H1 (cell line): ENCODE data around the gene RBMS1. TPM values are rescaled to one million over a fixed set of nuclear protein-coding genes. Genes with fewer than 3 reads are reported as not detected.

Experiments used
- BRCA1 ChIP-seq: IDR thresholded peaks from 2 replicates; pipeline ENCODE4 v1.6.1; 2012; ENCODE audit warnings: low read depth, low read length, improper control_type of control experiment
- FOSL1 ChIP-seq: IDR thresholded peaks from 2 replicates; pipeline ENCODE4 v1.6.1; 2011; ENCODE audit warnings: mild to moderate bottlenecking, low read depth, low read length, moderate library complexity; ENCODE audit not compliant: insufficient read depth
- KDM1A ChIP-seq: fragments of 200-600, 300-600 bp; sonication (generic); IDR thresholded peaks from 2 replicates; pipeline ENCODE4 v1.7.1; 2016; ENCODE audit warnings: mild to moderate bottlenecking, low read length, borderline replicate concordance
- KDM5A ChIP-seq: fragments of 200-600 bp; IDR thresholded peaks from 2 replicates; pipeline ENCODE4 v1.7.1; 2012; ENCODE audit warnings: mild to moderate bottlenecking, low read length, inconsistent platforms, mixed read lengths
- MAX ChIP-seq: IDR thresholded peaks from 2 replicates; pipeline ENCODE4 v1.6.1; 2012; ENCODE audit warnings: inconsistent platforms
- PHF8 ChIP-seq: fragments of 200-600 bp; sonication (generic); conservative IDR thresholded peaks from 2 replicates; pipeline ENCODE4 v1.7.1; 2012; ENCODE audit warnings: low read depth, mild to moderate bottlenecking, inconsistent platforms, low read length, moderate library complexity
- POLR2AphosphoS5 ChIP-seq: IDR thresholded peaks from 2 replicates; pipeline ENCODE4 v1.6.1; 2011; ENCODE audit warnings: low read depth, low read length
- SIN3A ChIP-seq, 2 experiments: IDR thresholded peaks in 1 of 2; conservative IDR thresholded peaks in 1 of 2; 2 replicates each; pipeline ENCODE4 v1.6.1; 2011 to 2012; ENCODE audit warnings: low read length in 2 of 2, improper control_type of control experiment in 1 of 2, low read depth in 1 of 2, mild to moderate bottlenecking in 1 of 2
- polyA plus RNA-seq, 7 experiments: library from polyadenylated mRNA; depleted of rRNA in 3 of 7; stranded (reverse) in 5 of 7; unstranded in 2 of 7; fragments of >200 nt in 5 of 7; fragments of 200-250 nt in 2 of 7; gene quantifications; 1 replicate in 5 of 7; 2 replicates in 1 of 7; 4 replicates in 1 of 7; pipeline versions ENCODE4 v1.2.1 to v1.2.3, GENCODE V29; 2011 to 2013; ENCODE audit warnings: missing spikeins in 2 of 7, mixed read lengths in 2 of 7
- total RNA-seq: library from RNA; stranded (reverse); fragmentation: NEBNext Ultra II Directional; extraction: Animal tissue kit (Norgen Biotek cat#: 25700); gene quantifications from 2 replicates; pipeline ENCODE4 v1.2.1, GENCODE V29; 2021

The RBMS1 gene
- total and polyA plus RNA-seq, 2 of the 8 experiments (the other 6 are each of a cell fraction or from before 2014, with no cell fraction given): 53.7 to 60.0 TPM

GRCh38 chr2:160474891-160475787 lies 18.5 kb downstream of the RBMS1 start (continued):
- TF ChIP-seq BRCA1 (no peak), POLR2AphosphoS5 (no peak), PHF8 (no peak), KDM1A (no peak), MAX (no peak), FOSL1 (no peak), SIN3A (conservative IDR thresholded peaks at IDR 0.05 in 1 of 2, IDR thresholded peaks at IDR 0.05 in 1 of 2; ENCODE audit: low read depth in 1 of 2, low read length in 2 of 2) (no peak), KDM5A (no peak)
- TF ChIP-seq, all 59 proteins: peak for 0
